Esophagus squamous epithelium (tissue), 5 donors: ENCODE data around the gene GABRA4. TPM values are rescaled to one million over a fixed set of nuclear protein-coding genes. Genes with fewer than 3 reads are reported as not detected.
A peak's percentile ranks its signal among the peaks of the same experiment; 100 is the strongest.

Experiments
- DNase-seq: peaks from one replicate; lab custom pipeline; 2025; lab: John Stamatoyannopoulos, UW
- H3K27ac ChIP-seq, 4 donors: fragments of 200-600 bp; sonication (generic); one replicate each; pipeline ENCODE4 v1.5.1; 2016 to 2019; ENCODE audit warnings: mild to moderate bottlenecking in 1 of 4
- H3K27me3 ChIP-seq, 4 donors: fragments of 200-600 bp; sonication (generic); 1 replicate in 3 of 4; 2 replicates in 1 of 4; pipeline versions ENCODE4 v1.5.1 to v1.6.0; 2017 to 2021; ENCODE audit warnings: antibody characterized with exemption in 1 of 4
- H3K36me3 ChIP-seq, 3 donors: fragments of 200-600 bp; sonication (generic); one replicate each; pipeline ENCODE4 v1.5.1; 2016 to 2019
- H3K4me1 ChIP-seq, 3 donors: fragments of 200-600 bp; sonication (generic); one replicate each; pipeline ENCODE4 v1.5.1; 2017 to 2019
- H3K4me3 ChIP-seq, 4 donors: fragments of 200-600 bp; sonication (generic); 1 replicate in 3 of 4; 2 replicates in 1 of 4; pipeline ENCODE4 v1.5.1; 2016 to 2019; ENCODE audit warnings: mild to moderate bottlenecking in 2 of 4, moderate library complexity in 1 of 4
- H3K9me3 ChIP-seq, 3 donors: fragments of 200-600 bp; sonication (generic); one replicate each; pipeline ENCODE4 v1.5.1; 2016 to 2019
- CTCF ChIP-seq, 6 experiments: fragments of 450-650 bp in 4 of 6; fragments of 200-600 bp in 2 of 6; sonication (generic) in 2 of 6; IDR thresholded peaks; one replicate each; pipeline ENCODE4 v1.5.1; 2016 to 2019; ENCODE audit warnings: antibody characterized with exemption in 6 of 6, mild to moderate bottlenecking in 4 of 6, moderate library complexity in 4 of 6
- POLR2A ChIP-seq, 4 donors: fragments of 450-650 bp; IDR thresholded peaks; one replicate each; pipeline ENCODE4 v1.6.1; 2017; ENCODE audit warnings: antibody characterized with exemption in 4 of 4, mild to moderate bottlenecking in 4 of 4, moderate library complexity in 3 of 4
- WGBS, 2 donors: methylation state at CpG; one replicate each; pipeline ENCODE4 v1.1.5; 2018; 5-methylcytosine and 5-hydroxymethylcytosine counted together
- intact Hi-C: fragments of 100-400 bp; cut with DNase I; formaldehyde crosslinking; loops from one replicate; pipeline ENCODE4 v1.15.0; 2022
- total RNA-seq, 4 donors: library from RNA; depleted of rRNA; stranded (reverse); fragments of >200 nt; gene quantifications; one replicate each; pipeline ENCODE4 v1.1.0, GENCODE V29; 2016
- donor health status: DM: yes; HTN: yes; CAD: no.

GABRA4 gene
- total RNA-seq, 4 donors from 2014 or later, result under 0.01 to 2.3 (median 0.13) TPM; not detected in 1

GRCh38 chr4:46945062-46945461 is 48.3 kb downstream of the GABRA4 start:
- H3K27ac ChIP-seq, result no peak overlapping the region

GRCh38 chr4:46944345-46944744 is 49.0 kb downstream of the GABRA4 start:
- Histone ChIP-seq H3K9me3 (no peaks in the 10 kb centered on the region), H3K4me1 (no peaks in the 10 kb centered on the region), H3K36me3 (no peaks in the 10 kb centered on the region), H3K4me3 (no peak overlapping the region), H3K27ac (no peak overlapping the region), H3K27me3 (no peaks in the 10 kb centered on the region)
- no peak for DNase-seq
- 83 to 92% methylated on average over 1 of the region's 1 CpG for WGBS, 2 donors
- no peak for TF ChIP-seq POLR2A (IDR thresholded peaks at IDR 0.05)
- no peak for TF ChIP-seq CTCF (IDR thresholded peaks at IDR 0.05)
- intact Hi-C loops, result no loop called here

More at GRCh38 chr4:46945062-46945461, 48.3 kb downstream of the GABRA4 start:
- intact Hi-C loops, result no loop called here
- no peaks in the 10 kb centered on the region for H3K9me3 ChIP-seq
- H3K27me3 ChIP-seq, result no peaks in the 10 kb centered on the region
- no peak for TF ChIP-seq POLR2A (IDR thresholded peaks at IDR 0.05)
- no peak for TF ChIP-seq CTCF (IDR thresholded peaks at IDR 0.05)
- H3K4me3 ChIP-seq, result no peak overlapping the region
- no peaks in the 10 kb centered on the region for H3K36me3 ChIP-seq
- H3K4me1 ChIP-seq, result no peaks in the 10 kb centered on the region
- DNase-seq, result no peak

- 54 to 69% methylated on average over 1 of the region's 1 CpG for WGBS, 2 donors
- H3K27ac ChIP-seq, result no peak overlapping the region
- no peaks in the 10 kb centered on the region for H3K4me1 ChIP-seq
- H3K36me3 ChIP-seq, result no peaks in the 10 kb centered on the region
- intact Hi-C loops, result no loop called here
- H3K9me3 ChIP-seq, result no peaks in the 10 kb centered on the region
- no peak for DNase-seq
- no peaks in the 10 kb centered on the region for H3K27me3 ChIP-seq
- H3K4me3 ChIP-seq, result no peak overlapping the region
- no peak for TF ChIP-seq POLR2A (IDR thresholded peaks at IDR 0.05)
- TF ChIP-seq CTCF (IDR thresholded peaks at IDR 0.05), result peak in 2 of 6 experiments; percentile 11 to 27
Observed at GRCh38 chr4:46937493-46937892, 55.9 kb downstream of the GABRA4 start.

- H3K4me3 ChIP-seq, result no peak overlapping the region
- 70 to 78% methylated on average over 2 of the region's 2 CpGs for WGBS, 2 donors
- intact Hi-C loops, result no loop called here
- no peaks in the 10 kb centered on the region for H3K4me1 ChIP-seq
- TF ChIP-seq POLR2A (IDR thresholded peaks at IDR 0.05), result no peak
- no peak for TF ChIP-seq CTCF (IDR thresholded peaks at IDR 0.05)
- H3K27me3 ChIP-seq, result no peaks in the 10 kb centered on the region
- no peak overlapping the region for H3K27ac ChIP-seq
- no peak for DNase-seq
- H3K36me3 ChIP-seq, result no peaks in the 10 kb centered on the region
- no peaks in the 10 kb centered on the region for H3K9me3 ChIP-seq
Observed at GRCh38 chr4:46934726-46935125, 58.7 kb downstream of the GABRA4 start.

GRCh38 chr4:46933686-46934085 is 59.7 kb downstream of the GABRA4 start:
- Histone ChIP-seq H3K4me1 (no peaks in the 10 kb centered on the region), H3K27ac (no peak overlapping the region), H3K36me3 (no peaks in the 10 kb centered on the region), H3K4me3 (no peak overlapping the region), H3K27me3 (no peaks in the 10 kb centered on the region), H3K9me3 (no peaks in the 10 kb centered on the region)
- no peak for DNase-seq
- TF ChIP-seq CTCF (IDR thresholded peaks at IDR 0.05), result no peak
- no peak for TF ChIP-seq POLR2A (IDR thresholded peaks at IDR 0.05)
- 33 to 39% methylated on average over 3 of the region's 3 CpGs for WGBS, 2 donors
- intact Hi-C loops, result no loop called here
